ENCODE data around the gene PCSK9.

Gene PCSK9

DNA sequence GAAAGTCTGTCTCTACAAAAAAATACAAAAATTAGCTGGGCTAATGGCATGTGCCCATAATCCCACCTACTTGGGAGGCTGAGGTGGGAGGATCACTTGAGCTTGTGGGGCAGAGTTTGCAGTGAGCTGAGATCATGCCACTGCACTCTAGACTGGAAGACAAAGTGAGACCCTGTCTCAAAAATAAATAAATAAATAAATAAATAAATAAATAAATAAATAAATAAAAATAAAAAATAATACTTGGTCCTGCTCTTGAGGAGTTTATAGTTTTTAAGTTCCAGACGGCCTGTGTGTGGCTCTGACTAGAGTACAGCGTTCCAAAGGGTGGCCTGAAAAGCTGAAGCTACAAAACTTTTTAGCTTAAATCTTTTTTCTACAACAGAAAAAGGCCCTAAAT is 35.1 kb downstream of the PCSK9 start:
- peaks cover 6% of the 10 kb centered on the region for H3K36me3 ChIP-seq (ENCODE audit: control insufficient read depth, insufficient read depth, low read length)
- no peaks in the 10 kb centered on the region for H3K9me3 ChIP-seq (ENCODE audit: control insufficient read depth, insufficient read depth, low read length)
- H3K27me3 ChIP-seq (ENCODE audit: control insufficient read depth, insufficient read depth, low read length) = no peaks in the 10 kb centered on the region
- H3K4me3 ChIP-seq (ENCODE audit: low read depth, low read length) = no peak overlapping the region
- H3K4me1 ChIP-seq (ENCODE audit: control insufficient read depth, insufficient read depth, low read length) = peaks cover 2% of the 10 kb centered on the region
- no peak overlapping the region for H3K9ac ChIP-seq (ENCODE audit: low read depth, low read length)

GRCh38 chr1:55076356-55076755 is 37.0 kb downstream of the PCSK9 start:
- no peak overlapping the region for H3K4me3 ChIP-seq (ENCODE audit: low read depth, low read length)
- H3K27me3 ChIP-seq (ENCODE audit: control insufficient read depth, insufficient read depth, low read length) = no peaks in the 10 kb centered on the region
- H3K9ac ChIP-seq (ENCODE audit: low read depth, low read length) = no peak overlapping the region
- peaks cover 2% of the 10 kb centered on the region for H3K4me1 ChIP-seq (ENCODE audit: control insufficient read depth, insufficient read depth, low read length)
- H3K36me3 ChIP-seq (ENCODE audit: control insufficient read depth, insufficient read depth, low read length) = peaks cover 4% of the 10 kb centered on the region
- no peaks in the 10 kb centered on the region for H3K9me3 ChIP-seq (ENCODE audit: control insufficient read depth, insufficient read depth, low read length)

GRCh38 chr1:55078470-55078869 is 39.1 kb downstream of the PCSK9 start:
- Histone ChIP-seq H3K27me3 (ENCODE audit: control insufficient read depth, insufficient read depth, low read length) (no peaks in the 10 kb centered on the region), H3K4me3 (ENCODE audit: low read depth, low read length) (no peak overlapping the region), H3K4me1 (ENCODE audit: control insufficient read depth, insufficient read depth, low read length) (no peaks in the 10 kb centered on the region), H3K9ac (ENCODE audit: low read depth, low read length) (no peak overlapping the region), H3K9me3 (ENCODE audit: control insufficient read depth, insufficient read depth, low read length) (no peaks in the 10 kb centered on the region), H3K36me3 (ENCODE audit: control insufficient read depth, insufficient read depth, low read length) (no peaks in the 10 kb centered on the region)

GRCh38 chr1:55079651-55080050 is 40.3 kb downstream of the PCSK9 start:
- Histone ChIP-seq H3K9me3 (ENCODE audit: control insufficient read depth, insufficient read depth, low read length) (no peaks in the 10 kb centered on the region), H3K4me3 (ENCODE audit: low read depth, low read length) (no peak overlapping the region), H3K9ac (ENCODE audit: low read depth, low read length) (no peak overlapping the region), H3K4me1 (ENCODE audit: control insufficient read depth, insufficient read depth, low read length) (no peaks in the 10 kb centered on the region), H3K27me3 (ENCODE audit: control insufficient read depth, insufficient read depth, low read length) (no peaks in the 10 kb centered on the region), H3K36me3 (ENCODE audit: control insufficient read depth, insufficient read depth, low read length) (peaks cover 1% of the 10 kb centered on the region)

GRCh38 chr1:55081188-55081904 is 42.0 kb downstream of the PCSK9 start:
- Histone ChIP-seq H3K27me3 (ENCODE audit: control insufficient read depth, insufficient read depth, low read length) (no peaks in the 10 kb centered on the region), H3K36me3 (ENCODE audit: control insufficient read depth, insufficient read depth, low read length) (peaks cover 4% of the 10 kb centered on the region), H3K4me1 (ENCODE audit: control insufficient read depth, insufficient read depth, low read length) (no peaks in the 10 kb centered on the region), H3K9ac (ENCODE audit: low read depth, low read length) (no peak overlapping the region), H3K4me3 (ENCODE audit: low read depth, low read length) (no peak overlapping the region), H3K9me3 (ENCODE audit: control insufficient read depth, insufficient read depth, low read length) (no peaks in the 10 kb centered on the region)

- H3K9ac ChIP-seq (ENCODE audit: low read depth, low read length) = no peak overlapping the region
- peaks cover 4% of the 10 kb centered on the region for H3K36me3 ChIP-seq (ENCODE audit: control insufficient read depth, insufficient read depth, low read length)
- H3K27me3 ChIP-seq (ENCODE audit: control insufficient read depth, insufficient read depth, low read length) = no peaks in the 10 kb centered on the region
- no peak overlapping the region for H3K4me3 ChIP-seq (ENCODE audit: low read depth, low read length)
- H3K9me3 ChIP-seq (ENCODE audit: control insufficient read depth, insufficient read depth, low read length) = no peaks in the 10 kb centered on the region
- H3K4me1 ChIP-seq (ENCODE audit: control insufficient read depth, insufficient read depth, low read length) = no peaks in the 10 kb centered on the region
Measured at GRCh38 chr1:55081905-55082296, 42.6 kb downstream of the PCSK9 start.

DNA sequence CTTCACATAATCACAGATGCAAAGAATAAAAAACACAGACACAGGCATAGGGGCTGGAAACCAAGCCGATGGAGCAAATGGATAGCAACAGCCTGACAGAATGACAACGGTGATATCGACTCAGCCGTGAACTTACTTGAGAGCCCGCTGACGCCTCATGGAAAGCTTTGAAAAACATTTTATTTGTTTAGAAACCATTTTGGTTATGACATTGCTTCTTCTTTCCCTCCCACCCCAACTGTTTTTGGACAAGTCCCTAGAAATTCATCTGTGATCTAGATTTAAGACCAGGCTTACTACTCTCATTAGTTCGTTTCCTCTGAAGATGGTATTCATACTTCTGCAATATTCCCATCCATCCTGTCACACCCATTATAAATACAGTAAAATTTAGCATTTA is 44.9 kb downstream of the PCSK9 start:
- peaks cover 3% of the 10 kb centered on the region for H3K4me1 ChIP-seq (ENCODE audit: control insufficient read depth, insufficient read depth, low read length)
- no peak overlapping the region for H3K4me3 ChIP-seq (ENCODE audit: low read depth, low read length)
- no peaks in the 10 kb centered on the region for H3K9me3 ChIP-seq (ENCODE audit: control insufficient read depth, insufficient read depth, low read length)
- no peaks in the 10 kb centered on the region for H3K27me3 ChIP-seq (ENCODE audit: control insufficient read depth, insufficient read depth, low read length)
- peaks cover 4% of the 10 kb centered on the region for H3K36me3 ChIP-seq (ENCODE audit: control insufficient read depth, insufficient read depth, low read length)
- H3K9ac ChIP-seq (ENCODE audit: low read depth, low read length) = no peak overlapping the region

- Histone ChIP-seq H3K9me3 (ENCODE audit: control insufficient read depth, insufficient read depth, low read length) (no peaks in the 10 kb centered on the region), H3K4me3 (ENCODE audit: low read depth, low read length) (no peak overlapping the region), H3K27me3 (ENCODE audit: control insufficient read depth, insufficient read depth, low read length) (no peaks in the 10 kb centered on the region), H3K4me1 (ENCODE audit: control insufficient read depth, insufficient read depth, low read length) (peaks cover 3% of the 10 kb centered on the region), H3K36me3 (ENCODE audit: control insufficient read depth, insufficient read depth, low read length) (peaks cover 4% of the 10 kb centered on the region), H3K9ac (ENCODE audit: low read depth, low read length) (no peak overlapping the region)
Measured at GRCh38 chr1:55087439-55087838, 48.1 kb downstream of the PCSK9 start.

DNA sequence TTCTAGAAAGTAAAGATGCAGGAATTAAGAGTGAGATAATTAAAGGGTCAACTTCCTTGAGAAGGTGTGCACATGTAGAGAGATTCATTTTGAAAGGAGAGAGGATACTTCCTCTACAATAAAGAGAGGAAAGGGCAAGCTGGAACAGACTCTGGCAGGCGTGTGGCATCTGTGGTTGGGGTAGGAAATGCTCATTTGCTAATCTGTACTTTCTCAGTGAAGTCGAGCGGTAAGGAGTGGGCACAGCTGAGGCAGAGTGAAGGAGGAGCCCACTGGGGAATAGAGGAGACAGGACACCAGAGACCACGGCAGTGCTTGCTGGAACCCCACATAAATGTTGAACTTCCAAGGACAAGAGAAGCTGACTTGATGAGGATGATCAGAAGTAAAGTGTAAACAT is 49.1 kb downstream of the PCSK9 start:
- H3K9ac ChIP-seq (ENCODE audit: low read depth, low read length) = no peak overlapping the region
- no peaks in the 10 kb centered on the region for H3K27me3 ChIP-seq (ENCODE audit: control insufficient read depth, insufficient read depth, low read length)
- H3K4me3 ChIP-seq (ENCODE audit: low read depth, low read length) = no peak overlapping the region
- H3K4me1 ChIP-seq (ENCODE audit: control insufficient read depth, insufficient read depth, low read length) = peaks cover 3% of the 10 kb centered on the region
- H3K36me3 ChIP-seq (ENCODE audit: control insufficient read depth, insufficient read depth, low read length) = peaks cover 4% of the 10 kb centered on the region
- no peaks in the 10 kb centered on the region for H3K9me3 ChIP-seq (ENCODE audit: control insufficient read depth, insufficient read depth, low read length)

GRCh38 chr1:55089683-55090082 is 50.3 kb downstream of the PCSK9 start:
- Histone ChIP-seq H3K9ac (ENCODE audit: low read depth, low read length) (no peak overlapping the region), H3K4me3 (ENCODE audit: low read depth, low read length) (no peak overlapping the region), H3K36me3 (ENCODE audit: control insufficient read depth, insufficient read depth, low read length) (peaks cover 2% of the 10 kb centered on the region), H3K9me3 (ENCODE audit: control insufficient read depth, insufficient read depth, low read length) (no peaks in the 10 kb centered on the region), H3K4me1 (ENCODE audit: control insufficient read depth, insufficient read depth, low read length) (peaks cover 3% of the 10 kb centered on the region), H3K27me3 (ENCODE audit: control insufficient read depth, insufficient read depth, low read length) (no peaks in the 10 kb centered on the region)

- H3K36me3 ChIP-seq (ENCODE audit: control insufficient read depth, insufficient read depth, low read length) = no peaks in the 10 kb centered on the region
Measured at GRCh38 chr1:55092475-55092874, 53.1 kb downstream of the PCSK9 start.

GRCh38 chr1:55095095-55095494 is 55.7 kb downstream of the PCSK9 start:
- no peaks in the 10 kb centered on the region for H3K27me3 ChIP-seq (ENCODE audit: control insufficient read depth, insufficient read depth, low read length)
- no peaks in the 10 kb centered on the region for H3K9me3 ChIP-seq (ENCODE audit: control insufficient read depth, insufficient read depth, low read length)
- H3K4me3 ChIP-seq (ENCODE audit: low read depth, low read length) = no peak overlapping the region
- H3K9ac ChIP-seq (ENCODE audit: low read depth, low read length) = no peak overlapping the region
- no peaks in the 10 kb centered on the region for H3K36me3 ChIP-seq (ENCODE audit: control insufficient read depth, insufficient read depth, low read length)
- H3K4me1 ChIP-seq (ENCODE audit: control insufficient read depth, insufficient read depth, low read length) = peaks cover 20% of the 10 kb centered on the region

More at GRCh38 chr1:55092475-55092874, 53.1 kb downstream of the PCSK9 start:
- H3K4me3 ChIP-seq (ENCODE audit: low read depth, low read length) = no peak overlapping the region
- H3K27me3 ChIP-seq (ENCODE audit: control insufficient read depth, insufficient read depth, low read length) = no peaks in the 10 kb centered on the region
- H3K9ac ChIP-seq (ENCODE audit: low read depth, low read length) = no peak overlapping the region
- peaks cover 9% of the 10 kb centered on the region for H3K4me1 ChIP-seq (ENCODE audit: control insufficient read depth, insufficient read depth, low read length)
- no peaks in the 10 kb centered on the region for H3K9me3 ChIP-seq (ENCODE audit: control insufficient read depth, insufficient read depth, low read length)

Data from iPS-15b (cell line).